GM21528 (cell line): ENCODE data around the gene HTT.

Experiments
- ATAC-seq: cut with Tn5 transposase; IDR thresholded peaks from one replicate; pipeline ENCODE4 v1.9.1; 2021; ENCODE audit warnings: mild to moderate bottlenecking, moderate library complexity; ENCODE audit not compliant: unreplicated experiment, low FRiP score

HTT gene

GRCh38 chr4:3213661-3214250, 139.3 kb downstream of the HTT start:
- no peak for ATAC-seq

DNA sequence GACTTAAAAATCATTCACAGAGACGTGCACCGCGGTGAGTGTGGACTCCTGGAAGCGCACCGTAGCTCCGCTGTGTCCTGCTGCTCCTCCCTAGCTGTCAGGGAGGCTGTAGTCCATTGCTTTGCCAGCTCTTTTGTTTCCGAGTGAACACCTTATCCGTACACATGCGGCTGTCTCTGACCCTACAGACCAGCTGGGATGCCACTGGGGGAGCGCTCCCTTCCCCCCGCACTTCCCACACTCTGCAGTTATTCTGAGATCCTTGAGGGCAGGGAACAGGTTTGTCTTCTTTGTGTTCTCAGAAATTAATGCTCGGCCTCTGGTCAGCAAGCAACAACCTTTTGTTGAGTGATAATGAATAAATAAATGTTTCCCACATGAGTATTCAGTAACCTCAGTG, 140.8 kb downstream of the HTT start:
- ATAC-seq, result no peak

DNA sequence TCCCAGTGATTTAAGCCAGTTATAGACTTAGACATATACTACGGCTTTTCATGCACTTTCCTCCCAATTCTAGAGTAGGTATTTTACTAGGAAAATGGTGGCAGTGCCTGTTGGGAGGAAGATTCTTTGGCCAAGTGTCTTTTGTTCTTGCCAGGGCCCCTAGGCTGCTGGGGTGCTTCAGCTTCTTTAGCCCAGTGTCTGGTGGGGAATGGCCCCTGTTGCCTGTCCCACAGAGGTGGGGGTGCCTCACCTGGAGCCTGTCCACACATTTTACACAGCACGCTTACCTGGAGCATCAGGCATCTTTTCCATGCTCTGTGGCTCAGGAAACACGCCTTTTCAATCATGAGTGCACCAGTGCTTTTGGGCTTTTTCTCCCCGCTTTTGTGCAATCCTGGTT, 141.3 kb downstream of the HTT start:
- ATAC-seq, result no peak

GRCh38 chr4:3217266-3217665, 142.8 kb downstream of the HTT start:
- ATAC-seq, result no peak

- no peak for ATAC-seq
Observed at GRCh38 chr4:3217771-3218170, 143.3 kb downstream of the HTT start.

DNA sequence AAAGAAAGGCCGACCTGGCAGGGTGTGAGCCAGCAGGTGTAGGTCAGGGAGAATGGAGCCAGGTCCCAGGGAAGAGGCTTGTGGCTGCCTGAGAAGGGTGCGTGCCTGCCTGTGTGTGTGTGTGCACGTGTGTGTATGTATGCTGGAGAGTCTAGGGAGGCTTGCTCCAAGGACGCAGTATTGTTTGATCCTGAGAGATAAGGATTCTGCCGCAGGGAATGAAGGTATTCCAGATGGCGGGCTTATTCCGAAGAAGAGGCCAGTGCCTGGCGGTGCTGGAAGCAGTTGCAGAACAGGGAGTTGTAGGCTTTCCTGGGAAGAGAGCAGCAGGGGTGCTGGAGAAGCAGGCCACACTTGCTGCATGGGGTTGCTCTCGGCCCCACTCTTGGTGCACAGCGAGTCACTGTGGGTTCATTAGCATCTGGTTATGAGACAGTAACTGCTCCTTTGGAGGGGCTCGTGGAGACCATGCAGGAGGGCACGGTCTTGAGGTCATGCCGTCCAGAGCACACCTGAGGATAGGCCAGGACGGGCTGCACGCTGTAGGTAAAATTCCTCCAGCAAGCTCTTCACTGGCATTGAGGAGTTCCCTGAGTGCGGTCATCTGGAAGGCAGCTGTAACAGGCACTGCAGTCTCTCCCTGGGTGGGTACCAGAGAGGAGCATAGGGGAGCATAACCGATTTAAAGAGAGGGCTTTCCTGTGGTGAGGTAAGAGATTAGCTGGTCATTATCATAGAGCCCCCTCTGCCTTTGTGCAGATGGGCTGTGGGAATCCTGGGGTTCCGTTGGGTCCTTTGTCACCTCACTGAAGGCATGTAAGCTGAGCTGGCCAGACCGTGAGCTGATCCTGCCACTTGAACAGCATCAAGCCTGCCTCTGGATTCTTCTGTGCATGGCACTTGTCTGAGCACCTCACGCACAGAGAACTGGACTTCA, 144.6 kb downstream of the HTT start:
- ATAC-seq, result no peak

GRCh38 chr4:3219761-3220475, 145.4 kb downstream of the HTT start:
- no peak for ATAC-seq

GRCh38 chr4:3220476-3221183, 146.1 kb downstream of the HTT start:
- no peak for ATAC-seq

DNA sequence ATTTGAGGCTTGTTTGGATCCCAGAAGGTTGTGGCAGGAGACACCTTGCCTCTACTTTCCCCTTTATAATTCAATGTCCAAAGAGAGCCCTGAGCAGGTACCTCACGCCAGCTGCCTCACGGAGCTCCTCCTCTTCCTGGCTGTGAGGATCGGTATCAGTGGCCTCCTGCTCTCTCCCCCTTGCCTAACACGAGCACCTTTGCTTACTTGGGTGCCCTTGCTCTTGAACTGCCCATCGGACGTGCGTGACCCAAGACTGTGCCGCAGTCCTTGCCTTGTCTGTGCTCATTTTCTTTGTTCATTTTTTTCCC, 146.7 kb downstream of the HTT start:
- ATAC-seq, result no peak

- ATAC-seq, result no peak
Observed at GRCh38 chr4:3221996-3222395, 147.5 kb downstream of the HTT start.

DNA sequence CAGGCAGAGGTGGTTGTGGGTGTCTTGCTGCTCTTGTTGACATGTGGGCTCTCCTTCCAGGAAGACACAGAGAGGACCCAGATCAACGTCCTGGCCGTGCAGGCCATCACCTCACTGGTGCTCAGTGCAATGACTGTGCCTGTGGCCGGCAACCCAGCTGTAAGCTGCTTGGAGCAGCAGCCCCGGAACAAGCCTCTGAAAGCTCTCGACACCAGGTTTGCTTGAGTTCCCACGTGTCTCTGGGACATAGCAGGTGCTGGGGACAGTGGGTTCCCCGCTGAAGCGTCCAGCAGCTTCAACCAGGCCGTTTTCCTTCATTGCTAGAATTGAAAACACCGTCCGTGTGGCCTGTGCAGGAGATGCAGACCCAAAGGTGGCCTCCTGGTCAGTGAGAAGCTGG, 148.9 kb downstream of the HTT start:
- ATAC-seq, result no peak

DNA sequence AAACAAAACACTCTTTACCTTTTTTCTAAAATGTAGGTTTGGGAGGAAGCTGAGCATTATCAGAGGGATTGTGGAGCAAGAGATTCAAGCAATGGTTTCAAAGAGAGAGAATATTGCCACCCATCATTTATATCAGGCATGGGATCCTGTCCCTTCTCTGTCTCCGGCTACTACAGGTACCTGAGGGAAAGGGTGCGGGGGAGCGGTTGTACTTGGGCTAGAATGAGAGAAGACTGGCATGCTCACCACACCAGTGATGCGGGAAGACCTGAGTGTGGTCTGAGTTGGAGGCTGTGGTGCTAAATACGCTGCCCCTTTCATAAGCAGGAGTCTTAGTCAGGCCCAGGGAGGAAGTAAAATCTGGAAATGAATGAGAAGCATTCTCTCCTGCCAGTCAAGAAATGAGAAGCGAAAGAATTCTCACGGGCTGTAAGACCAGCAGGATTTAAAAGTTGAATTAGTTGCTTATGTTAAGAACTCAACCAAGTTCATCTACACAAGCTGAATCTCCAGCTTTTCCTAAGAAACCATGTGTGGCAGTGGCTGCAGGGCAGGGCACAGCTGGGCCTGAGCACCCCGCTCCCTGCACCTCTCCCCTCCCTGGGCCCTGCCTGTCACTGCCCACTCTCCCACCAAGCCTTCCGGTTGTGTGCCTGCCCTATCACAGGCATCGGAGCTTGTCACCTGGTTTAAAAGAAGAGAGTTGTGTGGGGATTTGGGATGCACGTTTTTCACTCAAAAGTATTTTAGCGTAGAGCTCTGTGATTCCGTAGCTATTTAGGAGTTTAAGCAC, 149.7 kb downstream of the HTT start:
- no peak for ATAC-seq

GRCh38 chr4:3225071-3225850, 150.8 kb downstream of the HTT start:
- ATAC-seq, result no peak

GRCh38 chr4:3225936-3226335, 151.5 kb downstream of the HTT start:
- ATAC-seq, result no peak

- ATAC-seq, result no peak
Observed at GRCh38 chr4:3226467-3226866, 152.0 kb downstream of the HTT start.

GRCh38 chr4:3226944-3227343, 152.5 kb downstream of the HTT start:
- no peak for ATAC-seq

GRCh38 chr4:3227878-3228675, 153.6 kb downstream of the HTT start:
- no peak for ATAC-seq

GRCh38 chr4:3228881-3229280, 154.4 kb downstream of the HTT start:
- no peak for ATAC-seq

- no peak for ATAC-seq
Observed at GRCh38 chr4:3229328-3229727, 154.8 kb downstream of the HTT start.
